ENCODE data around the gene RBM19. TPM values are rescaled to one million over a fixed set of nuclear protein-coding genes. Genes with fewer than 3 reads are reported as not detected.

Gene RBM19
- total RNA-seq, 2 donors from 2014 or later, result 15.3 to 15.6 TPM

DNA sequence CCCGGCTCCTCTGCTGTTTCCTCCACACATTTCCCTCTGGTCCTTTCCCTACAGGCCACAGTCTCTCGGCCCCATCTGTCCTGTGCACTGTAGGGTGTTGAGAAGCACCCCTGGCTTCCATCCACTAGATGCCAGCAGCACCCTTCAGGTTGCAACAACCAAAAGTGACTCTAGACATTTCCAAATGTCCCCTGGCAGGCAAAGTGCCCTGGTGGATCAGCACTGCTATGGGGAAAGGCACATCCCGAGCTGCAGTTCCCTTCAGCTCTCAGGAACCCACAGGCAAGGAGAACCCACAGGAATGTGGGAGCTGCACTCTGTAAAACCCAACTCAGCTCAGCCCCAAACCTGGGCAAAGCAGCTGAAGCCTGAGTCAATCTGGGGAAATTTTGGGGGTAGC lies 77.0 kb downstream of the RBM19 start:
- Histone ChIP-seq H3K27ac (no peak overlapping the region), H3K36me3 (no peaks in the 10 kb centered on the region), H3K4me3 (no peak overlapping the region), H3K9me3 (peaks cover 0 to 5% of the 10 kb centered on the region in 2 donors), H3K4me1 (no peaks in the 10 kb centered on the region), H3K27me3 (no peaks in the 10 kb centered on the region)
- no peak for DNase-seq (ENCODE audit: low spot score)
- TF ChIP-seq, protein P1, sequence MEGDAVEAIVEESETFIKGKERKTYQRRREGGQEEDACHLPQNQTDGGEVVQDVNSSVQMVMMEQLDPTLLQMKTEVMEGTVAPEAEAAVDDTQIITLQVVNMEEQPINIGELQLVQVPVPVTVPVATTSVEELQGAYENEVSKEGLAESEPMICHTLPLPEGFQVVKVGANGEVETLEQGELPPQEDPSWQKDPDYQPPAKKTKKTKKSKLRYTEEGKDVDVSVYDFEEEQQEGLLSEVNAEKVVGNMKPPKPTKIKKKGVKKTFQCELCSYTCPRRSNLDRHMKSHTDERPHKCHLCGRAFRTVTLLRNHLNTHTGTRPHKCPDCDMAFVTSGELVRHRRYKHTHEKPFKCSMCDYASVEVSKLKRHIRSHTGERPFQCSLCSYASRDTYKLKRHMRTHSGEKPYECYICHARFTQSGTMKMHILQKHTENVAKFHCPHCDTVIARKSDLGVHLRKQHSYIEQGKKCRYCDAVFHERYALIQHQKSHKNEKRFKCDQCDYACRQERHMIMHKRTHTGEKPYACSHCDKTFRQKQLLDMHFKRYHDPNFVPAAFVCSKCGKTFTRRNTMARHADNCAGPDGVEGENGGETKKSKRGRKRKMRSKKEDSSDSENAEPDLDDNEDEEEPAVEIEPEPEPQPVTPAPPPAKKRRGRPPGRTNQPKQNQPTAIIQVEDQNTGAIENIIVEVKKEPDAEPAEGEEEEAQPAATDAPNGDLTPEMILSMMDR (IDR thresholded peaks at IDR 0.05), result no peak

DNA sequence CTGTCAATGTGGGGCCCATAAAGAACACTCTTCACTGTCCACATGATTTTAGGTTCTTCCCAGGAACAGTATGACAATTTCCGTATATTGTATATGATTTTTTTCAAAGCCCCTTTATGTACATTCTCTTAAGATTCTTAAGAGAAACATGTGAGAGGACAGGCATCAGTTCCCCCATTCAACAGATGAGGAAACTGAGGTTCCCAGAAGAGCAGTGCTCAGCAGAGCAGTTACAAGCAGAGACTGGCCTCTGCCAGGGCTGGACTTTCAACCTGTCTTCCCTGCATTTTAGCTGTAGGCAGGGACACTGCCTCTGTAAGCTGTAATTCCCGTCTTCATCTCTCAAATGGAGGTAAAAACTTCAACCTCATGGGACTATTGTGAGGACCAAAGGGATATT lies 77.7 kb downstream of the RBM19 start:
- no peak overlapping the region for H3K4me3 ChIP-seq
- no peak for DNase-seq (ENCODE audit: low spot score)
- H3K27ac ChIP-seq, result no peak overlapping the region
- peaks cover 0 to 5% of the 10 kb centered on the region in 2 donors for H3K9me3 ChIP-seq
- H3K36me3 ChIP-seq, result no peaks in the 10 kb centered on the region
- no peaks in the 10 kb centered on the region for H3K27me3 ChIP-seq
- no peaks in the 10 kb centered on the region for H3K4me1 ChIP-seq
- TF ChIP-seq, protein P1 (IDR thresholded peaks at IDR 0.05), result no peak

DNA sequence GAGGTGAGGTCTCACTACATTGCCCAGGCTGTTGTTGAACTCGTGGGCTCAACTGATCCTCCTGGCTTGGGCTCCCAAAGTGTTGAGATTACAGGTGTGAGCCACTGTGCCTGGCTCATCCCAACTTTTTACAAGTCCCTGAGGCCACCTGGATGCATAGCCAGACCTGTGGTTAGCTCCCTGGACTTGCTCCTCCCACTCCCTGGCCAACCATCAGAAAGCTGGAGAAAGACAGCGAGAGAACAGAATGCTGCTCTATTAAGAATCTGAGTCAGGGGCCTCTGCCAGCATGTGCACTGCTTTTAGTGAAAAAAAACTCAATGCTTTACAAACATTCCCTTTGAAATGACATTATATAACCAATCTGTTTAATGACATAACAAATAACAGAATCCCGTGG lies 78.2 kb downstream of the RBM19 start:
- no peak overlapping the region for H3K27ac ChIP-seq
- DNase-seq (ENCODE audit: low spot score), result no peak
- H3K4me1 ChIP-seq, result no peaks in the 10 kb centered on the region
- H3K4me3 ChIP-seq, result no peak overlapping the region
- H3K9me3 ChIP-seq, result peaks cover 0 to 5% of the 10 kb centered on the region in 2 donors
- no peaks in the 10 kb centered on the region for H3K36me3 ChIP-seq
- H3K27me3 ChIP-seq, result no peaks in the 10 kb centered on the region
- TF ChIP-seq, protein P1 (IDR thresholded peaks at IDR 0.05), result no peak

DNA sequence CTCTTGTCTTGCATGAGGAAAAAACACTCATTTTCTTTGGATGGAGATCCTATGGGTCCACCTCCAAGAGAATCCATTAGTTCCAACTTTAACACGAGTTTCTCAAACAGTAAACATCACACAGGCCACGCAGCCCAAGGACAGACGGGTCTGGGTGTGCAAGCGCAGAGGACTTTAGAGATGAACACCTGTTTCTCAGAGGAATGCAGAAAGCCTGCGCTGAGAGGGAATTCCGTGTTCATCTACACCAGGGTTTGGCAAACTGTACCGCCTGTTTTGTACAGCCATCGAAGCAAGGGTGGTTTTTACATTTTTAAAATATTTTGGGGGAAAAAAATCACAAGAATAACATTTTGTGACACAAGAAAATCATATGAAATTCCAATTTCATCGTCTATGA lies 79.4 kb downstream of the RBM19 start:
- Histone ChIP-seq H3K27me3 (no peaks in the 10 kb centered on the region), H3K4me3 (no peak overlapping the region)

DNA sequence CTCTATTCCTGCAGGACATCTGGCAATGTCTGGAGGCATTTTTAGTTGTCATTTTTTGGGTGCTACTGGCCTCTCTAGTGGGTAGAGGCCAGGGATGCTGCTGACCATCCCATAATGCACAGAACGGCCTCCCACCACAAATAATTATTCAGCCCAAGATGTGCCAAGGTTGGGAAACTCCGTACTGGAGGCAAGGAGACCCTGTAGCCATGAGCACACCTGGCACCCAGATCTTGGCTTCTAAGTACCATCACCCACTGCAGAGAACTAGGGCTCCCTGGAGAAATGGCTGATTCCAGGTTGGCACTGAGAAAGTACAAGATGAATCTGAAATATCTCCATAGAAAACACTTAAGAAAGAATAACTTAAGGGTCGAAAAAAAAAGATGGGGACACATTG lies 81.7 kb downstream of the RBM19 start:
- DNase-seq (ENCODE audit: low spot score), result no peak
- H3K4me3 ChIP-seq, result no peak overlapping the region
- H3K36me3 ChIP-seq, result no peaks in the 10 kb centered on the region
- TF ChIP-seq, protein P1 (IDR thresholded peaks at IDR 0.05), result no peak
- no peaks in the 10 kb centered on the region for H3K4me1 ChIP-seq
- H3K27me3 ChIP-seq, result no peaks in the 10 kb centered on the region
- peaks cover 0 to 5% of the 10 kb centered on the region in 2 donors for H3K9me3 ChIP-seq
- H3K27ac ChIP-seq, result no peak overlapping the region

More for the DNA sequence above, 79.4 kb downstream of the RBM19 start:
- H3K27ac ChIP-seq, result no peak overlapping the region
- peaks cover 0 to 5% of the 10 kb centered on the region in 2 donors for H3K9me3 ChIP-seq
- no peak for DNase-seq (ENCODE audit: low spot score)
- no peaks in the 10 kb centered on the region for H3K4me1 ChIP-seq
- H3K36me3 ChIP-seq, result no peaks in the 10 kb centered on the region
- TF ChIP-seq, protein P1 (IDR thresholded peaks at IDR 0.05), result no peak

DNA sequence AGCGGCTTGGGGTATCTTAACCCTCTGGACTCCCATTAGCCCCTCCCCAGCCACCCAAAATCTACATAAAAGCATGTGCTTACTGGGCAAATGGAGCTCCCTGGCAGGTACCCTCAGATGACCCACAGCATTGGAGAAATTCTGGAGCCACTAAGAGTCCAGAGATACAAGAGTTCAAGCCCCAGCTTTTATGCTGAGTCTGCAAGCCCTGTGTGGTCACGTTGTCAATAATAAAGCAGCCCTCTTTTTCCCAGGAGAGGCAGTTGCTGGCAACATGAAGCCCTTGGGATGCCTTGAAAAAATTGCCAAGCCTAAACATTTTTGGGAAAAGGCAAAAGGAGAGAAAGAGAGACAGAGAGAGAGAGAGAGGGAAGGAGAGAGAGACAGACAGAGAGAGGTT lies 83.4 kb downstream of the RBM19 start:
- Histone ChIP-seq H3K4me1 (no peaks in the 10 kb centered on the region), H3K4me3 (no peak overlapping the region), H3K27ac (no peak overlapping the region), H3K27me3 (no peaks in the 10 kb centered on the region), H3K36me3 (no peaks in the 10 kb centered on the region), H3K9me3 (peaks cover 0 to 5% of the 10 kb centered on the region in 2 donors)
- DNase-seq (ENCODE audit: low spot score), result no peak
- TF ChIP-seq, protein P1 (IDR thresholded peaks at IDR 0.05), result no peak

Data from right atrium auricular region (tissue), 2 donors.